Liver (tissue), 9 donors: ENCODE measurements around the gene MISP3. TPM values are rescaled to one million over a fixed set of nuclear protein-coding genes. Genes with fewer than 3 reads are reported as not detected.
"Not testable (repeated sequence)": the region's sequence is repeated elsewhere in the genome, so short reads cannot be mapped to it uniquely, and the experiment has no call there.

Experiments used
- DNase-seq: peaks from one replicate; pipeline ENCODE4 v3.0.0-alpha.2; 2017; ENCODE audit warnings: low spot score
- H3K27ac ChIP-seq, 2 donors: one replicate each; pipeline ENCODE4 v1.7.0; 2013; ENCODE audit warnings: inconsistent platforms in 2 of 2, low read length in 2 of 2, control low read depth in 1 of 2, low read depth in 1 of 2, mild to moderate bottlenecking in 1 of 2
- H3K27me3 ChIP-seq, 4 donors: one replicate each; pipeline versions ENCODE4 v1.6.1 to v1.7.0; 2013; ENCODE audit warnings: low read length in 3 of 4, inconsistent platforms in 1 of 4, mild to moderate bottlenecking in 1 of 4, moderate library complexity in 1 of 4; ENCODE audit not compliant: control insufficient read depth in 4 of 4, insufficient read depth in 4 of 4
- H3K36me3 ChIP-seq, 4 donors: one replicate each; pipeline versions ENCODE4 v1.6.1 to v1.7.0; 2013; ENCODE audit warnings: low read length in 3 of 4, mild to moderate bottlenecking in 3 of 4, low read depth in 1 of 4, moderate library complexity in 1 of 4; ENCODE audit not compliant: control insufficient read depth in 4 of 4, insufficient read depth in 3 of 4
- H3K4me1 ChIP-seq, 4 donors: one replicate each; pipeline versions ENCODE4 v1.6.1 to v1.7.0; 2013; ENCODE audit warnings: low read length in 3 of 4, mild to moderate bottlenecking in 3 of 4, moderate library complexity in 1 of 4; ENCODE audit not compliant: control insufficient read depth in 4 of 4, insufficient read depth in 4 of 4
- H3K4me3 ChIP-seq, 3 donors: one replicate each; pipeline versions ENCODE4 v1.6.1 to v1.7.0; 2013; ENCODE audit warnings: low read length in 3 of 3, control low read depth in 1 of 3, low read depth in 1 of 3, mild to moderate bottlenecking in 1 of 3
- H3K9ac ChIP-seq, 2 donors: one replicate each; pipeline ENCODE4 v1.7.0; 2013; ENCODE audit warnings: low read length in 2 of 2, mild to moderate bottlenecking in 2 of 2, moderate library complexity in 2 of 2, control low read depth in 1 of 2, low read depth in 1 of 2
- H3K9me3 ChIP-seq, 4 donors: one replicate each; pipeline versions ENCODE4 v1.6.1 to v1.7.0; 2013; ENCODE audit warnings: low read length in 3 of 4; ENCODE audit not compliant: control insufficient read depth in 4 of 4
- ATF3 ChIP-seq: IDR thresholded peaks from 2 replicates; pipeline ENCODE4 v1.6.1; 2016; ENCODE audit warnings: antibody characterized with exemption
- CTCF ChIP-seq: fragments of 150-350 bp; IDR thresholded peaks from 2 replicates; pipeline ENCODE4 v1.5.1; 2017; ENCODE audit warnings: improper control_type of control experiment, low read depth, low read length; ENCODE audit not compliant: missing input control
- EGR1 ChIP-seq, 2 donors: IDR thresholded peaks; 2 replicates each; pipeline ENCODE4 v1.6.1; 2016 to 2018; ENCODE audit warnings: antibody characterized with exemption in 2 of 2, low read depth in 2 of 2
- FOXA1 ChIP-seq: IDR thresholded peaks from 2 replicates; pipeline ENCODE4 v1.6.1; 2016; ENCODE audit warnings: antibody characterized with exemption
- FOXA2 ChIP-seq: IDR thresholded peaks from 2 replicates; pipeline ENCODE4 v1.6.1; 2016; ENCODE audit warnings: antibody characterized with exemption
- GABPA ChIP-seq, 2 donors: IDR thresholded peaks in 1 of 2; conservative IDR thresholded peaks in 1 of 2; 2 replicates each; pipeline ENCODE4 v1.6.1; 2016; ENCODE audit warnings: antibody characterized with exemption in 2 of 2, mild to moderate bottlenecking in 1 of 2, moderate library complexity in 1 of 2
- HNF4A ChIP-seq, 2 donors: conservative IDR thresholded peaks; 2 replicates each; pipeline ENCODE4 v1.6.1; 2016; ENCODE audit warnings: antibody characterized with exemption in 2 of 2, mild to moderate bottlenecking in 2 of 2
- HNF4G ChIP-seq: IDR thresholded peaks from 2 replicates; pipeline ENCODE4 v1.6.1; 2016; ENCODE audit warnings: antibody characterized with exemption
- JUND ChIP-seq, 2 donors: IDR thresholded peaks; 2 replicates each; pipeline ENCODE4 v1.6.1; 2016; ENCODE audit warnings: antibody characterized with exemption in 2 of 2
- NR2F2 ChIP-seq: IDR thresholded peaks from 2 replicates; pipeline ENCODE4 v1.6.1; 2016; ENCODE audit warnings: antibody characterized with exemption
- RAD21 ChIP-seq, 2 donors: IDR thresholded peaks; 2 replicates each; pipeline ENCODE4 v1.6.1; 2016; ENCODE audit warnings: antibody characterized with exemption in 2 of 2, mild to moderate bottlenecking in 2 of 2
- YY1 ChIP-seq: IDR thresholded peaks from 2 replicates; pipeline ENCODE4 v1.6.1; 2016; ENCODE audit warnings: antibody characterized with exemption, mild to moderate bottlenecking
- ZBTB33 ChIP-seq: IDR thresholded peaks from 2 replicates; pipeline ENCODE4 v1.6.1; 2016; ENCODE audit warnings: antibody characterized with exemption
- WGBS: extraction: QIAGEN DNeasy Blood & Tissue Kit; methylation state at CpG from one replicate; pipeline ENCODE4 v1.1.7; 2013; 5-methylcytosine and 5-hydroxymethylcytosine counted together
- polyA plus RNA-seq, 2 donors: library from polyadenylated mRNA; stranded (reverse) in 1 of 2; unstranded in 1 of 2; fragments of 200-250 nt in 1 of 2; fragments of >200 nt in 1 of 2; fragmentation: Nextera tagmentation in 1 of 2; extraction: Ambion mirVana in 1 of 2; gene quantifications; one replicate each; pipeline versions ENCODE4 v1.2.1 to v1.2.3, GENCODE V29; 2013 to 2015
- total RNA-seq, 2 donors: library from RNA; depleted of rRNA; stranded (reverse); fragments of >200 nt; gene quantifications; one replicate each; pipeline ENCODE4 v1.2.3, GENCODE V29; 2014
- donor health status: healthy.
- donor health status: healthy.
- donor health status: healthy.
- donor health status: healthy.
- donor health status: healthy.

The MISP3 gene
- total and polyA plus RNA-seq, 4 donors: 0.28 to 3.9 (median 2.8) TPM

GRCh38 chr19:14039181-14039580, 33.4 kb upstream of the MISP3 start:
- no peaks in the 10 kb centered on the region for H3K4me1 ChIP-seq
- H3K27me3 ChIP-seq: no peaks in the 10 kb centered on the region
- H3K27ac ChIP-seq: no peak overlapping the region
- no peaks in the 10 kb centered on the region for H3K9me3 ChIP-seq
- H3K9ac ChIP-seq: no peak overlapping the region
- DNase-seq: no peak
- no peak overlapping the region for H3K4me3 ChIP-seq
- 95% methylated on average over 7 of the region's 7 CpGs for WGBS
- TF ChIP-seq YY1 (no peak), FOXA2 (no peak), FOXA1 (no peak), RAD21 (IDR thresholded peaks at IDR 0.05) (no peak), CTCF (no peak), NR2F2 (no peak), ATF3 (no peak), HNF4G (no peak), HNF4A (conservative IDR thresholded peaks at IDR 0.05) (no peak), ZBTB33 (no peak), EGR1 (IDR thresholded peaks at IDR 0.05; ENCODE audit: low read depth in 2 of 2) (no peak), GABPA (IDR thresholded peaks at IDR 0.05 in 1 of 2, conservative IDR thresholded peaks at IDR 0.05 in 1 of 2) (no peak), JUND (IDR thresholded peaks at IDR 0.05) (no peak)
- H3K36me3 ChIP-seq: peaks cover 0 to 2% (median 0%) of the 10 kb centered on the region in 4 donors

GRCh38 chr19:14042659-14043608, 29.7 kb upstream of the MISP3 start:
- peak; percentile 57 for DNase-seq
- H3K9me3 ChIP-seq, H3K4me3 ChIP-seq, H3K9ac ChIP-seq, H3K36me3 ChIP-seq, H3K27ac ChIP-seq, H3K4me1 ChIP-seq, H3K27me3 ChIP-seq: not testable (repeated sequence)
- 69% methylated on average over 19 of the region's 19 CpGs for WGBS
- TF ChIP-seq CTCF (peak; percentile 43), RAD21 (IDR thresholded peaks at IDR 0.05) (peak; percentile 65 to 80)

- 96% methylated on average over 10 of the region's 10 CpGs for WGBS
- H3K4me1 ChIP-seq, DNase-seq, H3K9me3 ChIP-seq, H3K4me3 ChIP-seq, H3K27ac ChIP-seq, H3K36me3 ChIP-seq, H3K27me3 ChIP-seq, H3K9ac ChIP-seq: not testable (repeated sequence)
Measured at GRCh38 chr19:14047866-14048265, 24.7 kb upstream of the MISP3 start.
